ENCODE data around the gene NLRP1. TPM values are rescaled to one million over a fixed set of nuclear protein-coding genes. Genes with fewer than 3 reads are reported as not detected.

Gene NLRP1
- total and polyA plus RNA-seq, 2 of the 13 experiments (the other 11 are each of a cell fraction or from before 2014, with no cell fraction given): 3.4 to 3.7 TPM

DNA sequence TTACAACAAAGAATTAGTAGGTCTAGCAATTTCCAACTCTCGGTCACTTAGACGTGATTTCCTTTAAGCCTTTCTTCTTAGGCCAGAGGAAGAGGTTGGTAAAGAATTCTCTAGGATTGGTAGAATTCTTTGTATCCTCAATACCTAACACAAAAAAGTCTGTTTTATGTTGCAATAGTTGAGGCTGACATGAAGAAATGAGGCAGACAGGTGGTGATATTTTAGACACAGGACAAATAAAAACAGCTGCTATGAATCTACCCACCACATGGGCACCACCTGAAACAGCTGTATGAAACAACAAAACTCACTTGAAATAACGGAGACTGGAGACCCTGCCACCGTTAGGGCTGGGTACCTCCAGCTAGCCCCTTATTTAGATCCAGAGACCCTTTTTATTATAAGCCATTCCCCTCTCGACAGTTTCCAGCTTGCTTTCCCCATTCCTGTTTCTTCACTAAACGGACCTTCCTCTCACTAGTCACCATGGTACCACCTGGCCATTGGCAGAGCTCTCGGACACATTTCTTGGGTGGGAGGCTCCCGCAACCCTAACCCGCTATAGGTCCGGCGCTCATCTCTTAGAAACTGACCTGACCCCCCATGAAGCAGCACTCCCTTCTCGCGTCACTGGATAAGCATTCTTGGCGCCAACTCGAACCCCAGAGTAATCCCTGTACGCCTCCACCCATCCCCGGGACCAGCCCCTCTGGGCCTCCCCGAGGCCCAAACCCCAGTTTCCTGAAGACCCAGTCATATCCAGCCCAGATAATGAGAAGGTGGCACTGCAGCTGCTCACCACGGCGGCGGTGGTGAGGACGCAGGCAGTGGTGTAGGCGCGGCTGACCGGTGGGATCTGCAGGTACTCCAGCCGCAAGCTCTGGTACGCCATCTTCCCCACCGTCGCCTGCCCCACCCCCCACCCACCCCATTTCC is 98.8 kb downstream of the NLRP1 start, which contains the start of gene DERL2:
DERL2 (minus strand) TSS at position 909 of the 936 bp plus-strand sequence; CDS start at position 892, 17 bp downstream.
- peaks cover 0 to 3% of the 10 kb centered on the region in 2 experiments; a peak in 1 of 5 replicates for H3K27me3 ChIP-seq (ENCODE audit: control insufficient read depth in 1 of 2, insufficient read depth in 2 of 2, low read length in 2 of 2)
- ChIA-PET CTCF (ENCODE audit: low intra/inter-chr PET ratio, low total read pairs) (no interaction called here), POLR2A (interaction anchor here (0.7 to 2.8 kb wide), 18 partner anchors 9 to 1526 kb away, joined by 3 to 51 read pairs (median 5); partner anchors contain the start of genes DHX33, NUP88, RPAIN and SLC13A5)
- H3K9ac ChIP-seq (ENCODE audit: insufficient read depth, low read depth, low read length): peak within 1 kb of the TSS; percentile 96
- FAIRE-seq: no peak
- no peak within 1 kb of the TSS for H2AFZ ChIP-seq (ENCODE audit: low read length)
- ATAC-seq: peak; percentile 42
- intact Hi-C loops (cut with micrococcal nuclease; ENCODE audit: unreplicated experiment) (no loop called here), in situ Hi-C loops (cut with HindIII; ENCODE audit: extremely low pct_ligation_motif_present, low pct_unique_long_range_greater_than_20kb) (no loop called here)
- H3K4me3 ChIP-seq (replicated peaks in 1 of 3; ENCODE audit: insufficient read depth in 1 of 3, low read depth in 2 of 3, low read length in 3 of 3): peak within 1 kb of the TSS; percentile 90 to 97 (median 95)
- H3K36me3 ChIP-seq (replicated peaks in 1 of 2; ENCODE audit: control insufficient read depth in 1 of 2, insufficient read depth in 2 of 2, low read length in 2 of 2): peaks cover 9 to 51% of the 10 kb centered on the region in 2 experiments
- peak within 1 kb of the TSS; percentile 100 for H3K27ac ChIP-seq (ENCODE audit: extremely low read length, insufficient read depth, low read length)
- H3K9me3 ChIP-seq (ENCODE audit: low read length): no peaks in the 10 kb centered on the region
- peaks cover 30% of the 10 kb centered on the region for H3K4me1 ChIP-seq (ENCODE audit: insufficient read depth, low read length)
- H4K20me1 ChIP-seq (ENCODE audit: insufficient read depth, low read length): no peaks in the 10 kb centered on the region
- H3K79me2 ChIP-seq (ENCODE audit: insufficient read depth, low read length): peaks cover 57% of the 10 kb centered on the region
- peak; percentile 33 for DNase-seq (ENCODE audit: low spot score)
- BruUV-seq (replicated peaks): TSS peak; percentile 60
- WGBS (ENCODE audit: low lambda C conversion rate): 5% methylated on average over 24 of the region's 29 CpGs
- peak within 1 kb of the TSS; percentile 91 for H3K4me2 ChIP-seq (ENCODE audit: low read depth, low read length)
- TF ChIP-seq ZNF746 (CRISPR knock-in tag; IDR thresholded peaks at IDR 0.05) (0 out of 2 replicates have a peak, but pooled peaks have one; percentile 8), GABPB1 (CRISPR knock-in tag; IDR thresholded peaks at IDR 0.05) (peak; percentile 48; the same call in 1 of the 2 replicates), SAP130 (CRISPR knock-in tag; IDR thresholded peaks at IDR 0.05; ENCODE audit: low read depth) (peak; percentile 30), MIXL1 (CRISPR knock-in tag; IDR thresholded peaks at IDR 0.05) (no peak), YY1 (IDR thresholded peaks at IDR 0.05; ENCODE audit: insufficient read depth, insufficient replicate concordance, low read depth, low read length) (peak; percentile 88)
- TF ChIP-seq, protein P1, sequence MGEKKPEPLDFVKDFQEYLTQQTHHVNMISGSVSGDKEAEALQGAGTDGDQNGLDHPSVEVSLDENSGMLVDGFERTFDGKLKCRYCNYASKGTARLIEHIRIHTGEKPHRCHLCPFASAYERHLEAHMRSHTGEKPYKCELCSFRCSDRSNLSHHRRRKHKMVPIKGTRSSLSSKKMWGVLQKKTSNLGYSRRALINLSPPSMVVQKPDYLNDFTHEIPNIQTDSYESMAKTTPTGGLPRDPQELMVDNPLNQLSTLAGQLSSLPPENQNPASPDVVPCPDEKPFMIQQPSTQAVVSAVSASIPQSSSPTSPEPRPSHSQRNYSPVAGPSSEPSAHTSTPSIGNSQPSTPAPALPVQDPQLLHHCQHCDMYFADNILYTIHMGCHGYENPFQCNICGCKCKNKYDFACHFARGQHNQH (CRISPR knock-in tag; IDR thresholded peaks at IDR 0.05): no peak
- TF ChIP-seq, protein P2, sequence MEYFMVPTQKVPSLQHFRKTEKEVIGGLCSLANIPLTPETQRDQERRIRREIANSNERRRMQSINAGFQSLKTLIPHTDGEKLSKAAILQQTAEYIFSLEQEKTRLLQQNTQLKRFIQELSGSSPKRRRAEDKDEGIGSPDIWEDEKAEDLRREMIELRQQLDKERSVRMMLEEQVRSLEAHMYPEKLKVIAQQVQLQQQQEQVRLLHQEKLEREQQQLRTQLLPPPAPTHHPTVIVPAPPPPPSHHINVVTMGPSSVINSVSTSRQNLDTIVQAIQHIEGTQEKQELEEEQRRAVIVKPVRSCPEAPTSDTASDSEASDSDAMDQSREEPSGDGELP (IDR thresholded peaks at IDR 0.05; ENCODE audit: borderline replicate concordance, low read depth): 0 out of 2 replicates have a peak, but pooled peaks have one; percentile 23
- TF ChIP-seq, protein P3, sequence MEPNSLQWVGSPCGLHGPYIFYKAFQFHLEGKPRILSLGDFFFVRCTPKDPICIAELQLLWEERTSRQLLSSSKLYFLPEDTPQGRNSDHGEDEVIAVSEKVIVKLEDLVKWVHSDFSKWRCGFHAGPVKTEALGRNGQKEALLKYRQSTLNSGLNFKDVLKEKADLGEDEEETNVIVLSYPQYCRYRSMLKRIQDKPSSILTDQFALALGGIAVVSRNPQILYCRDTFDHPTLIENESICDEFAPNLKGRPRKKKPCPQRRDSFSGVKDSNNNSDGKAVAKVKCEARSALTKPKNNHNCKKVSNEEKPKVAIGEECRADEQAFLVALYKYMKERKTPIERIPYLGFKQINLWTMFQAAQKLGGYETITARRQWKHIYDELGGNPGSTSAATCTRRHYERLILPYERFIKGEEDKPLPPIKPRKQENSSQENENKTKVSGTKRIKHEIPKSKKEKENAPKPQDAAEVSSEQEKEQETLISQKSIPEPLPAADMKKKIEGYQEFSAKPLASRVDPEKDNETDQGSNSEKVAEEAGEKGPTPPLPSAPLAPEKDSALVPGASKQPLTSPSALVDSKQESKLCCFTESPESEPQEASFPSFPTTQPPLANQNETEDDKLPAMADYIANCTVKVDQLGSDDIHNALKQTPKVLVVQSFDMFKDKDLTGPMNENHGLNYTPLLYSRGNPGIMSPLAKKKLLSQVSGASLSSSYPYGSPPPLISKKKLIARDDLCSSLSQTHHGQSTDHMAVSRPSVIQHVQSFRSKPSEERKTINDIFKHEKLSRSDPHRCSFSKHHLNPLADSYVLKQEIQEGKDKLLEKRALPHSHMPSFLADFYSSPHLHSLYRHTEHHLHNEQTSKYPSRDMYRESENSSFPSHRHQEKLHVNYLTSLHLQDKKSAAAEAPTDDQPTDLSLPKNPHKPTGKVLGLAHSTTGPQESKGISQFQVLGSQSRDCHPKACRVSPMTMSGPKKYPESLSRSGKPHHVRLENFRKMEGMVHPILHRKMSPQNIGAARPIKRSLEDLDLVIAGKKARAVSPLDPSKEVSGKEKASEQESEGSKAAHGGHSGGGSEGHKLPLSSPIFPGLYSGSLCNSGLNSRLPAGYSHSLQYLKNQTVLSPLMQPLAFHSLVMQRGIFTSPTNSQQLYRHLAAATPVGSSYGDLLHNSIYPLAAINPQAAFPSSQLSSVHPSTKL (CRISPR knock-in tag; IDR thresholded peaks at IDR 0.05): 0 out of 2 replicates have a peak, but pooled peaks have one; percentile 21
- TF ChIP-seq, protein P4, sequence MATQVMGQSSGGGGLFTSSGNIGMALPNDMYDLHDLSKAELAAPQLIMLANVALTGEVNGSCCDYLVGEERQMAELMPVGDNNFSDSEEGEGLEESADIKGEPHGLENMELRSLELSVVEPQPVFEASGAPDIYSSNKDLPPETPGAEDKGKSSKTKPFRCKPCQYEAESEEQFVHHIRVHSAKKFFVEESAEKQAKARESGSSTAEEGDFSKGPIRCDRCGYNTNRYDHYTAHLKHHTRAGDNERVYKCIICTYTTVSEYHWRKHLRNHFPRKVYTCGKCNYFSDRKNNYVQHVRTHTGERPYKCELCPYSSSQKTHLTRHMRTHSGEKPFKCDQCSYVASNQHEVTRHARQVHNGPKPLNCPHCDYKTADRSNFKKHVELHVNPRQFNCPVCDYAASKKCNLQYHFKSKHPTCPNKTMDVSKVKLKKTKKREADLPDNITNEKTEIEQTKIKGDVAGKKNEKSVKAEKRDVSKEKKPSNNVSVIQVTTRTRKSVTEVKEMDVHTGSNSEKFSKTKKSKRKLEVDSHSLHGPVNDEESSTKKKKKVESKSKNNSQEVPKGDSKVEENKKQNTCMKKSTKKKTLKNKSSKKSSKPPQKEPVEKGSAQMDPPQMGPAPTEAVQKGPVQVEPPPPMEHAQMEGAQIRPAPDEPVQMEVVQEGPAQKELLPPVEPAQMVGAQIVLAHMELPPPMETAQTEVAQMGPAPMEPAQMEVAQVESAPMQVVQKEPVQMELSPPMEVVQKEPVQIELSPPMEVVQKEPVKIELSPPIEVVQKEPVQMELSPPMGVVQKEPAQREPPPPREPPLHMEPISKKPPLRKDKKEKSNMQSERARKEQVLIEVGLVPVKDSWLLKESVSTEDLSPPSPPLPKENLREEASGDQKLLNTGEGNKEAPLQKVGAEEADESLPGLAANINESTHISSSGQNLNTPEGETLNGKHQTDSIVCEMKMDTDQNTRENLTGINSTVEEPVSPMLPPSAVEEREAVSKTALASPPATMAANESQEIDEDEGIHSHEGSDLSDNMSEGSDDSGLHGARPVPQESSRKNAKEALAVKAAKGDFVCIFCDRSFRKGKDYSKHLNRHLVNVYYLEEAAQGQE (IDR thresholded peaks at IDR 0.05; ENCODE audit: borderline replicate concordance in 1 of 2, low read depth in 1 of 2, low read length in 2 of 2): peak in 1 of 2 experiments; percentile 48; a peak in 1 of 4 replicates
- TF ChIP-seq, protein P5, sequence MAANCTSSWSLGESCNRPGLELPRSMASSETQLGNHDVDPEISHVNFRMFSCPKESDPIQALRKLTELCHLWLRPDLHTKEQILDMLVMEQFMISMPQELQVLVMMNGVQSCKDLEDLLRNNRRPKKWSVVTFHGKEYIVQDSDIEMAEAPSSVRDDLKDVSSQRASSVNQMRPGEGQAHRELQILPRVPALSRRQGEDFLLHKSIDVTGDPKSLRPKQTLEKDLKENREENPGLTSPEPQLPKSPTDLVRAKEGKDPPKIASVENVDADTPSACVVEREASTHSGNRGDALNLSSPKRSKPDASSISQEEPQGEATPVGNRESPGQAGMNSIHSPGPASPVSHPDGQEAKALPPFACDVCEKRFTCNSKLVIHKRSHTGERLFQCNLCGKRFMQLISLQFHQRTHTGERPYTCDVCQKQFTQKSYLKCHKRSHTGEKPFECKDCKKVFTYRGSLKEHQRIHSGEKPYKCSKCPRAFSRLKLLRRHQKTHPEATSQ (CRISPR knock-in tag; IDR thresholded peaks at IDR 0.05; ENCODE audit: borderline replicate concordance): no peak

Measured in HepG2 (cell line).